Tibial nerve (tissue), 4 donors: ENCODE data around the gene NUTM2F. TPM values are rescaled to one million over a fixed set of nuclear protein-coding genes. Genes with fewer than 3 reads are reported as not detected.
"Not testable (repeated sequence)": the region's sequence is repeated elsewhere in the genome, so short reads cannot be mapped to it uniquely, and the experiment has no call there.

Source experiments
- DNase-seq, 2 donors: peaks; one replicate each; pipeline ENCODE4 v3.0.0-alpha.2; 2019; ENCODE audit warnings: low spot score in 2 of 2
- H3K27ac ChIP-seq, 4 donors: fragments of 200-600 bp; sonication (generic) in 3 of 4; one replicate each; pipeline ENCODE4 v1.5.1; 2017 to 2019; ENCODE audit warnings: mild to moderate bottlenecking in 1 of 4
- H3K27me3 ChIP-seq, 2 donors: fragments of 200-600 bp; sonication (generic) in 1 of 2; one replicate each; pipeline versions ENCODE4 v1.5.1 to v1.6.0; 2017 to 2019
- H3K36me3 ChIP-seq, 3 donors: fragments of 200-600 bp; sonication (generic); one replicate each; pipeline ENCODE4 v1.5.1; 2018 to 2019
- H3K4me1 ChIP-seq, 4 donors: fragments of 200-600 bp; sonication (generic) in 3 of 4; one replicate each; pipeline ENCODE4 v1.5.1; 2017 to 2019
- H3K4me3 ChIP-seq, 4 donors: fragments of 200-600 bp; sonication (generic) in 3 of 4; one replicate each; pipeline ENCODE4 v1.5.1; 2017 to 2019; ENCODE audit warnings: mild to moderate bottlenecking in 1 of 4, moderate library complexity in 1 of 4
- H3K9me3 ChIP-seq, 4 donors: fragments of 200-600 bp; sonication (generic) in 3 of 4; one replicate each; pipeline ENCODE4 v1.5.1; 2017 to 2019
- EP300 ChIP-seq, 2 donors: sonication (generic); formaldehyde crosslinking; IDR thresholded peaks; one replicate each; pipeline ENCODE4 v1.6.1; 2017; ENCODE audit warnings: antibody characterized with exemption in 2 of 2, mild to moderate bottlenecking in 1 of 2
- POLR2A ChIP-seq, 2 donors: fragments of 450-650 bp; IDR thresholded peaks; one replicate each; pipeline ENCODE4 v1.6.1; 2017; ENCODE audit warnings: antibody characterized with exemption in 2 of 2, mild to moderate bottlenecking in 2 of 2, moderate library complexity in 2 of 2
- WGBS, 2 donors: methylation state at CpG; one replicate each; pipeline ENCODE4 v1.1.5; 2018; 5-methylcytosine and 5-hydroxymethylcytosine counted together
- total RNA-seq, 4 donors: library from RNA; depleted of rRNA; stranded (reverse); fragments of >200 nt; gene quantifications; one replicate each; pipeline ENCODE4 v1.1.0, GENCODE V29; 2016
- TF ChIP-seq, protein P1 (sequence below), 5 experiments: fragments of 200-600 bp in 3 of 5; fragments of 450-650 bp in 2 of 5; sonication (generic) in 3 of 5; IDR thresholded peaks; one replicate each; pipeline ENCODE4 v1.5.1; 2016 to 2019; ENCODE audit warnings: antibody characterized with exemption in 5 of 5, mild to moderate bottlenecking in 3 of 5, moderate library complexity in 2 of 5

Gene NUTM2F
- total RNA-seq, 4 donors from 2014 or later, result 0.21 TPM; not detected in 3

- Histone ChIP-seq H3K27me3 (no peaks in the 10 kb centered on the region), H3K27ac (no peak overlapping the region), H3K4me1 (peaks cover 0 to 9% (median 0%) of the 10 kb centered on the region in 4 donors), H3K36me3 (peaks cover 0 to 62% (median 4%) of the 10 kb centered on the region in 3 donors), H3K9me3 (peaks cover 0 to 4% (median 0%) of the 10 kb centered on the region in 4 donors), H3K4me3 (no peak overlapping the region)
- DNase-seq, result no peak
- 68 to 76% methylated on average over 7 of the region's 7 CpGs for WGBS, 2 donors
- TF ChIP-seq, protein P1, sequence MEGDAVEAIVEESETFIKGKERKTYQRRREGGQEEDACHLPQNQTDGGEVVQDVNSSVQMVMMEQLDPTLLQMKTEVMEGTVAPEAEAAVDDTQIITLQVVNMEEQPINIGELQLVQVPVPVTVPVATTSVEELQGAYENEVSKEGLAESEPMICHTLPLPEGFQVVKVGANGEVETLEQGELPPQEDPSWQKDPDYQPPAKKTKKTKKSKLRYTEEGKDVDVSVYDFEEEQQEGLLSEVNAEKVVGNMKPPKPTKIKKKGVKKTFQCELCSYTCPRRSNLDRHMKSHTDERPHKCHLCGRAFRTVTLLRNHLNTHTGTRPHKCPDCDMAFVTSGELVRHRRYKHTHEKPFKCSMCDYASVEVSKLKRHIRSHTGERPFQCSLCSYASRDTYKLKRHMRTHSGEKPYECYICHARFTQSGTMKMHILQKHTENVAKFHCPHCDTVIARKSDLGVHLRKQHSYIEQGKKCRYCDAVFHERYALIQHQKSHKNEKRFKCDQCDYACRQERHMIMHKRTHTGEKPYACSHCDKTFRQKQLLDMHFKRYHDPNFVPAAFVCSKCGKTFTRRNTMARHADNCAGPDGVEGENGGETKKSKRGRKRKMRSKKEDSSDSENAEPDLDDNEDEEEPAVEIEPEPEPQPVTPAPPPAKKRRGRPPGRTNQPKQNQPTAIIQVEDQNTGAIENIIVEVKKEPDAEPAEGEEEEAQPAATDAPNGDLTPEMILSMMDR (IDR thresholded peaks at IDR 0.05), result no peak
- TF ChIP-seq POLR2A (IDR thresholded peaks at IDR 0.05) (no peak), EP300 (IDR thresholded peaks at IDR 0.05) (no peak)
These were observed 40.4 kb downstream of the NUTM2F start for GRCh38 chr9:94287877-94288513.

GRCh38 chr9:94286116-94286515, 42.3 kb downstream of the NUTM2F start:
- Histone ChIP-seq H3K27ac (no peak overlapping the region), H3K4me1 (peaks cover 0 to 9% (median 0%) of the 10 kb centered on the region in 4 donors), H3K36me3 (peaks cover 0 to 69% (median 3%) of the 10 kb centered on the region in 3 donors), H3K9me3 (peaks cover 0 to under 1% (median 0%) of the 10 kb centered on the region in 4 donors), H3K27me3 (no peaks in the 10 kb centered on the region), H3K4me3 (no peak overlapping the region)
- no peak for DNase-seq
- no peak for TF ChIP-seq EP300 (IDR thresholded peaks at IDR 0.05)
- TF ChIP-seq, protein P1 (IDR thresholded peaks at IDR 0.05), result no peak
- TF ChIP-seq POLR2A (IDR thresholded peaks at IDR 0.05), result no peak
- WGBS, 2 donors, result 87 to 96% methylated on average over 3 of the region's 3 CpGs

GRCh38 chr9:94281101-94281500, 47.3 kb downstream of the NUTM2F start:
- no peak for DNase-seq
- TF ChIP-seq, protein P1 (IDR thresholded peaks at IDR 0.05), result no peak
- TF ChIP-seq EP300 (IDR thresholded peaks at IDR 0.05), result no peak
- no peak for TF ChIP-seq POLR2A (IDR thresholded peaks at IDR 0.05)
- Histone ChIP-seq H3K27me3 (no peaks in the 10 kb centered on the region), H3K36me3 (peaks cover 0 to 70% (median 3%) of the 10 kb centered on the region in 3 donors), H3K27ac (no peak overlapping the region), H3K4me1 (no peaks in the 10 kb centered on the region), H3K9me3 (no peaks in the 10 kb centered on the region), H3K4me3 (no peak overlapping the region)

GRCh38 chr9:94280409-94280989, 47.9 kb downstream of the NUTM2F start:
- no peaks in the 10 kb centered on the region for H3K9me3 ChIP-seq
- DNase-seq, result no peak
- no peak overlapping the region for H3K27ac ChIP-seq
- TF ChIP-seq EP300 (IDR thresholded peaks at IDR 0.05), result no peak
- TF ChIP-seq, protein P1 (IDR thresholded peaks at IDR 0.05), result no peak
- H3K36me3 ChIP-seq, result peaks cover 0 to 66% (median 3%) of the 10 kb centered on the region in 3 donors
- H3K4me3 ChIP-seq, result no peak overlapping the region
- no peaks in the 10 kb centered on the region for H3K4me1 ChIP-seq
- H3K27me3 ChIP-seq, result no peaks in the 10 kb centered on the region
- 93 to 95% methylated on average over 9 of the region's 9 CpGs for WGBS, 2 donors

DNA sequence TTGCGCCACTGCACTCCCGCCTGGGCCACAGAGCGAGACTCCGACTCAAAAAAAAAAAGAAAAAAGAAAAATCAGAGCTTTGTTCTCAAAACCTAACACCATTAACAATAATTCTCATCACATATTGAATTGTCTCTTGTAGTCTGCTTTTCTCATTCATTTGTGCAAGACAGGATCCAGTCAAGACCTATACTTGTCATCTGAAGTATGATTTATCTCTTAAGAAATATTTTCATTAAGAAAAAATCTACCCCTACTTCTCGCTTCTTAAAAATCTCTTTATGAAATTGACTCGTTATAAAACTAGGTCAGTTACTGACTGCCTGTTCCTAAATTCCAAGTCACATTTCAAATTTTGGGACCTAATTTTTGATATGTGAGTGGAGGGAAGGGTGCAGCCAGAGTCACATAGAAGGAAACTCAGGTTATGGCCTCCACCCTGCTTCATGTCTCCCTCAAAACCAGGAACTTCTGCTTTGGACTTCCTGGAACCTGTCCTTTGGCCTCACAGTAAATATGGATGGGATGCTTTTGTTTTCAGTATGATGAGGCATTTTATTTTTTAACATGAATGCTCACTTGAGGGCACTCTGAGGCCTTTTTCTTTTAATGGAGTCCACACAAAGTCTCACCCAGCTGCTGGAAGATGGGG, 50.4 kb downstream of the NUTM2F start:
- peaks cover 0 to 46% (median 3%) of the 10 kb centered on the region in 3 donors for H3K36me3 ChIP-seq
- H3K9me3 ChIP-seq, result no peaks in the 10 kb centered on the region
- no peak overlapping the region for H3K27ac ChIP-seq
- H3K27me3 ChIP-seq, result no peaks in the 10 kb centered on the region
- no peak for DNase-seq
- H3K4me3 ChIP-seq, result no peak overlapping the region
- WGBS, 2 donors, result 92 to 96% methylated on average over 6 of the region's 6 CpGs
- H3K4me1 ChIP-seq, result no peaks in the 10 kb centered on the region
- TF ChIP-seq, protein P1 (IDR thresholded peaks at IDR 0.05), result no peak
- TF ChIP-seq POLR2A (IDR thresholded peaks at IDR 0.05), result no peak
- no peak for TF ChIP-seq EP300 (IDR thresholded peaks at IDR 0.05)

DNA sequence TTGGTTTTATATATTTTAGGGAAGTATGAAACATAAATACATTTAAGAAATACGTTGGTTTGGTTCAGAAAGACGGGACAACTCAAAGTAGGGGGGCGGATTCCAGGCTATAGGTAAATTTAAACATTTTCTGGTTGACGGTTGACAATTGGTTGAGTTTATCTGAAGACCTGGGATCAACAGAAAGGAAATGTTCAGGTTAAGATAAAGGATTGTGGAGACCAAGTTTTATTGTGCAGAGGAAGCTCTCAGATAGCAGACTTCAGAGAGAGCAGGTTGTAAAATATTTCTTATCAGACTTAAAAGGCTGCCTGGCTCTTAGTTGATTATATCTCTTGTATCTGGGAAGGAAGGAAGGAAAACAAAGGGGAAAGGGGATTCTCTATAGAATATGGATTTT, 51.4 kb downstream of the NUTM2F start:
- H3K27ac ChIP-seq, H3K9me3 ChIP-seq, H3K4me3 ChIP-seq, H3K4me1 ChIP-seq, DNase-seq, H3K27me3 ChIP-seq: not testable (repeated sequence)
- 93 to 96% methylated on average over 4 of the region's 4 CpGs for WGBS, 2 donors
- H3K36me3 ChIP-seq, result peaks cover 0 to 36% (median 0%) of the 10 kb centered on the region in 3 donors
